Keratinocyte (primary cell): ENCODE measurements around the gene PAX5.

Experiments
- CTCF ChIP-seq, 3 experiments: IDR thresholded peaks in 1 of 3; conservative IDR thresholded peaks in 1 of 3; optimal IDR thresholded peaks in 1 of 3; 2 replicates in 2 of 3; 3 replicates in 1 of 3; pipeline versions ENCODE3 to v1.5.1; 2011; ENCODE audit warnings: low read length in 3 of 3, mild to moderate bottlenecking in 3 of 3, moderate library complexity in 2 of 3, control low read depth in 1 of 3, inconsistent platforms in 1 of 3; ENCODE audit not compliant: insufficient read depth in 2 of 3; ENCODE audit errors: extremely low read depth in 1 of 3
- EZH2 ChIP-seq: IDR thresholded peaks from one replicate; pipeline ENCODE4 v1.6.1; 2012; ENCODE audit warnings: inconsistent platforms, mild to moderate bottlenecking, low read length, moderate library complexity

GRCh38 chr9:36796671-36797419 lies 237.2 kb downstream of the PAX5 start:
- TF ChIP-seq CTCF (optimal IDR thresholded peaks at IDR 0.05 in 1 of 3, IDR thresholded peaks at IDR 0.05 in 1 of 3, conservative IDR thresholded peaks at IDR 0.05 in 1 of 3; ENCODE audit: extremely low read depth in 1 of 3, insufficient read depth in 2 of 3, low read length in 3 of 3) (no peak), EZH2 (no peak)
